Astrocyte (in vitro differentiated cells and primary cell): Measurements from ENCODE around the gene MMP17.

ENCODE experiments used
- EZH2 ChIP-seq: IDR thresholded peaks from 2 replicates; pipeline ENCODE4 v1.6.1; 2012; ENCODE audit warnings: mild to moderate bottlenecking, low read length, inconsistent platforms; ENCODE audit not compliant: insufficient read depth
- TF ChIP-seq, protein P1 (sequence below): IDR thresholded peaks from 2 replicates; pipeline ENCODE4 v1.5.1; 2011; ENCODE audit warnings: low read depth, mild to moderate bottlenecking, inconsistent platforms, low read length, moderate library complexity; ENCODE audit not compliant: insufficient read depth

DNA sequence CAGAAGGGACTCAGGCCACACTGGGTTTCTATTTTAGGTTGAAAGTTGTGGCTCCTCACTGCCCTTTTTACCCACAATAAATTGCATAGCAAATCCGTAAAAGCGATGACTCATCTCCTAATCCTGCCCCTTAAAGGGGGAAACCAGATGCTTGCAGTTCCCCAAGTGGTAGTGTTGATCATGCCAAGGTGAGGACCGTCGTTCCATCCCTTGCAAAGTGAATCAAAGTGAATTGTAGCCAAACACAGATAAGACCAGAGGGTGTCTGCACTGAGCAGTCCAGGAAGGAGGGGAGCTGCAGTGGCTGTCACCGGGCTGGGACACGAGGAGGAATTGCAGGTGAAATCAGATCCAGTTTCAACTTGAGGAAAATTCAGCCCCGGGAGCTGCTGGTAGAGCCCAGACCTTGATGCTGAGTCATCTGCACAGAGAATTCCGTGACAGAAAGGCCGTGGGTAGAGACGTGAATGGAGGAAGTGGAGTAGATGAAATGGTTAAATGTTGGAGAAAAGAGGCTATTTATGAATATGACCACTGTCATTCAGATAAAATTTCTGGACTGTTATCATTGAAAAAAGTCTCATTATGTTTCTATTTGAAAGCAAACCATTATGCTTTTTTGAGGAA, 44.2 kb upstream of the MMP17 start:
- TF ChIP-seq, protein P1, sequence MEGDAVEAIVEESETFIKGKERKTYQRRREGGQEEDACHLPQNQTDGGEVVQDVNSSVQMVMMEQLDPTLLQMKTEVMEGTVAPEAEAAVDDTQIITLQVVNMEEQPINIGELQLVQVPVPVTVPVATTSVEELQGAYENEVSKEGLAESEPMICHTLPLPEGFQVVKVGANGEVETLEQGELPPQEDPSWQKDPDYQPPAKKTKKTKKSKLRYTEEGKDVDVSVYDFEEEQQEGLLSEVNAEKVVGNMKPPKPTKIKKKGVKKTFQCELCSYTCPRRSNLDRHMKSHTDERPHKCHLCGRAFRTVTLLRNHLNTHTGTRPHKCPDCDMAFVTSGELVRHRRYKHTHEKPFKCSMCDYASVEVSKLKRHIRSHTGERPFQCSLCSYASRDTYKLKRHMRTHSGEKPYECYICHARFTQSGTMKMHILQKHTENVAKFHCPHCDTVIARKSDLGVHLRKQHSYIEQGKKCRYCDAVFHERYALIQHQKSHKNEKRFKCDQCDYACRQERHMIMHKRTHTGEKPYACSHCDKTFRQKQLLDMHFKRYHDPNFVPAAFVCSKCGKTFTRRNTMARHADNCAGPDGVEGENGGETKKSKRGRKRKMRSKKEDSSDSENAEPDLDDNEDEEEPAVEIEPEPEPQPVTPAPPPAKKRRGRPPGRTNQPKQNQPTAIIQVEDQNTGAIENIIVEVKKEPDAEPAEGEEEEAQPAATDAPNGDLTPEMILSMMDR = no peak
- TF ChIP-seq EZH2 = no peak
